ENCODE results near the gene CDH1.
"Not testable (repeated sequence)": the region's sequence is repeated elsewhere in the genome, so short reads cannot be mapped to it uniquely, and the experiment has no call there.

Gene CDH1

GRCh38 chr16:68762996-68763756 lies 26.1 kb downstream of the CDH1 start:
- DNase-seq (ENCODE audit: low read depth), result no peak

- DNase-seq (ENCODE audit: low read depth), result no peak
Measured at GRCh38 chr16:68764862-68765261, 27.8 kb downstream of the CDH1 start.

DNA sequence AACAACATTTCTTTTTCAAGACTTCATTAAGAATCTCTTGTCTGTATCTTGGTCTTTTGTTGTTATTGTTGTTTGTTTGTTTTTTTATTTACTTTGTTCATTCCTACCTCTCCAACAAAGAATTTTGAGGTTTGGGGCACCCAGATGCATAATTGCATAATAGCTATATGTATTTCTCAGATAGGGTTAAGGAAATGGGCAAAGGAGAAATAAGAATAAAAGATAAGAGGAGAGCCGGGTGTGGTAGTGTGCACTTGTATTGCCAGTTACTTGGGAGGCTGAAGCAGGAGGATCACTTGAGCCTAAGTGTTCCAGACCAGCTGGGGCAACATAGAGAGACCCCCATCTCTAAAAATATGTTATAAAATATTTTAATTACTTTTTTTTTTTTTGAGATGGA lies 30.5 kb downstream of the CDH1 start:
- no peak for DNase-seq (ENCODE audit: low read depth)

DNA sequence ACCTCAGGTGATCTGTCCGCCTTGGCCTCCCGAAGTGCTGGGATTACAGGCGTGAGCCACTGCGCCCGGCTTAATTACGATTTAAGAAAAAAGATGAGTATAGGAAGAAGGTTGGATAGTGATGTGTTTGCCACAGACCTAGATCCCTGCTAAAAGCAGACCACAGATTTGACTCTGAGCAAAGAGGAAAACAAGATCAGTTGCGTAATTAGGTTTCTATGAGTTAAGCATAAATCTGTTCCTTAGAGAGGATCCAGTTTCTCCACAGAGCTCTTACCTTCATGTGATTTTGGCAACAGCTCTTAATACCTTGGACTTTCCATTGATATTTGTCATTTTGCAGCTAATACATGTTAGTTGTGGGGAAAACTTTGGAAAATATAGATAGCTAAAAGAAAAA lies 31.1 kb downstream of the CDH1 start:
- DNase-seq (ENCODE audit: low read depth), result no peak

GRCh38 chr16:68768771-68769170 lies 31.7 kb downstream of the CDH1 start:
- no peak for DNase-seq (ENCODE audit: low read depth)

DNA sequence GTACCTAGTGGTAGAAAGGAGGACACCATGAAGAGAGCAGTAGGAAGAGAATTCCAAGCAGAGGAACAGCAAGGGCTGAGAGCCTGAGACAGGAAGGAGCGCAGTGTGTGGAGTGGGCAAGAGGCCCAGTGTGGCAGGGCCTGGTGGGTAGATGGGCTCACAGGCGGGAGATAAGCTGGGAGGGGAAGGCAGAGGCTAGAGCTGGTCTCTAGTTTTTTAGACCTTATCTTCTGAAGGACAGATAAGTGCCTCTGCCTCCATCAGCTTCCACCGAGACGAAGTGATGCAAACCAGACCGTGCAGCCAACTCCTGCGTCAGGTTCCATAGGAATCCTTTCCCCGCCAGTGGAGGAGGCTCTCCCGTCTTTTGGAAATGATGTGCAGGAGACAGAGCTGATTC lies 33.6 kb downstream of the CDH1 start:
- DNase-seq (ENCODE audit: low read depth), result no peak

- DNase-seq (ENCODE audit: low read depth), result no peak
Measured at GRCh38 chr16:68772030-68772681, 35.1 kb downstream of the CDH1 start.

GRCh38 chr16:68772871-68773270 lies 35.8 kb downstream of the CDH1 start:
- DNase-seq (ENCODE audit: low read depth), result no peak

DNA sequence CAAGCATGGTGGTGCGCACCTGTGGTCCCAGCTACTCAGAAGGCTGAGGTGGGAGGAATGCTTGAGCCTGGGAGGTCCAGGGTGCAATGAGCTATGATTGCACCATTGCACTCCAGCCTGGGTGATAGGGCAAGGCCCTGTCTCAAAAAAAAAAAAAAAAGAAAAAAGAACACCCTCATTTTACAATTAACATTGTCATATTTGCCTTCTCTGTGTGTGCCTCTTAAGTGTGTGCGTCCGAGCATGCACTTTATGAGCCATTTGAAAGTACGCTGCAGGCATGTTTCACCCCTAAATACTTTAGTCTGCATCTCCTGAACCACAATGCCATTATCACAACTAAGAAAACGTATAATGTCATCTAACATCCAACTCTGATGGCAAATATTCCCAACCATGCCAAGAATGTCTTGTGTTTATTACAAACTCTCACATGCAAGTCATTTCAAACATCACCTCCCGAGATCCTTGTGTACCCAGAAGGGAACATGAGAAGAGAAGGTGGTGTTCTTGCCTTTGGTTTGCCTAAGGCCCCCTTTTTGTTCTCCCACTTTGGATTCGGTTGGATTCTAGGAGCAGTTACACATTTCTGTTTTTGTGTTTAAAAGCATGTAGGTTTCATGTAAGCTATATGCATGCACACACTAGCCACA lies 38.0 kb downstream of the CDH1 start:
- DNase-seq (ENCODE audit: low read depth), result no peak

DNA sequence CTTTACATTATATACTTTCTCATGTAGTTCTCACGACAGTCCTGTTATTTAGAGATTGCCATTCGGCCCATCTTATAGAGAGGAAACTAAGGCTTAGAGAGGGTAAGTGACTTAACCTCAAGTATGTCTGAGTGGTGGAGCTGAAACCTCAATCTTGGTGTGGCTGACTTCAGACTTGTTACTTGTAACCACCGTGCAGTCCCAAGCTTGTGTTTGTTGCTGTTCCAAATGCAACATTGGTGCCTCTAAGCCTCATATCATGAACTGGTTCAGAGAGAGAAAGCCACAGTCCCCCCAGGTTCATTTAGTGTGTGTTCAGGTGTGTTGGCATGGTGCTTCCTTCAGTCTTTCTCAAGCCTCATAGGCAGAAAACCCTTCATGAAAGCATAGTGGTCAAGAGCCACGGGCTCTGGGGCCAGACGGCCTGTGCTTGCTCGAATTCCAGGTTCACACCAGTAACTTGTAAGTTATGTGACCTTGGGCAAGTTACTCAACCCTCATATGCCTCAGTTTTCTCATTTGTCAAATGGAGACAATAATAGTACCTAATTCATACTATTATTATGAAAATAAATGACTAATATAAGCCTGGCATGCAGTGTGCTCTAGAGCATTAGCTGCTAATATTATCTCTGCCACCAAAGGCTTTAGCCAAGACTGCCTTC lies 39.9 kb downstream of the CDH1 start:
- DNase-seq (ENCODE audit: low read depth), result no peak

DNA sequence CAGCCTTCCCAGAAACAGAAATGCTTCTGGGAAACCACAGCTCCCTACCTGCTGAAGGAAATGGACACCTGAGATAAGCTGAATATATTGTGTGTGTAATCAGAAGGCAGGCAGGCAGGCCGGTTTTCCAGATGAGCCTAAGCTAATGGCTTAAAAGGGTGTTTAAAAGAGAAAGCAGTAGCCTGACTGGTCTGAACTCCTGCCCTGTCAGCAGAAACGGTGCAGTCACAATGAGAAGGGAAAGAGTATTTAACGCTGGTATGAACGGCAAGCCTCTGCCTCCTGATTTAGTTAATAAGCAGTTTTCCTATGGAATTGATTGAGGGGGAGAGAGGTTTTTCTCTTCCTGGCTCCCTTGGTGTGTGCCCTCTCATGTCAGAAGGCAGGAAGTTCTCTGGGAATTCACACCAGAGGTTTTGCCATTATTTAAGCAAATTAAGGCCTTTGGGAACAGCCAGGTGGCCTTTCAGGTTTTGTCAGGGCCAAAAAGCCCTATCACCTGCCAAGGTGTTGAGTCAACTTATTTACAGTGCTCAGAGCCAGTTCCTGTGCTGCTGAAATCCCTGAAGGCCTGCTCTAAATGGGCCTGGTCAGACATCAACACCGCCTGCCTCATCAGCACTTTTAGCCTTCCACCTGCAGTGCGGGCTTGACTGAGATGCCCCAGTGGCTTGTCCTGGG lies 41.6 kb downstream of the CDH1 start:
- no peak for DNase-seq (ENCODE audit: low read depth)

GRCh38 chr16:68779891-68780290 lies 42.8 kb downstream of the CDH1 start:
- DNase-seq (ENCODE audit: low read depth), result no peak

- no peak for DNase-seq (ENCODE audit: low read depth)
Measured at GRCh38 chr16:68781784-68782183, 44.7 kb downstream of the CDH1 start.

GRCh38 chr16:68782198-68783174 lies 45.4 kb downstream of the CDH1 start:
- DNase-seq (ENCODE audit: low read depth), result no peak

DNA sequence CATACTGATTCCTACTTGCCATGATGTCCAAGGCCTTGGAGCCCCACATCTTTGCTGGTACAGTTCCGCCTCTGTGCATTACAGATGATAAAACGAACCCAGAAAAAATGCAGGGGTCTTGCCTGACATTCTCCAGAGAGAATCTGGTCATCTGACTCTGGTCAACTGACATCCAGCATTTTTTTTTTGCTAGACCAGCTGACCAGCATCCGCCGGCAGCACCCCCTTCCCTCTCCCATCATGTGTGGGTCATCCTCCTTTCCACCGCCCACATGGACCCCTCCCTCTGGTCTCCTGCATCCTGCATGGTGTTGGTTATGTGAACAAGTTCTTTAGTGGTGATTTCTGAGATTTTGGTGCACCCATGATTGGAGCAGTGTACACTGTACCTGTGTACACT lies 47.1 kb downstream of the CDH1 start:
- DNase-seq (ENCODE audit: low read depth), result no peak

- DNase-seq (ENCODE audit: low read depth), result no peak
Measured at GRCh38 chr16:68784721-68785120, 47.6 kb downstream of the CDH1 start.

DNA sequence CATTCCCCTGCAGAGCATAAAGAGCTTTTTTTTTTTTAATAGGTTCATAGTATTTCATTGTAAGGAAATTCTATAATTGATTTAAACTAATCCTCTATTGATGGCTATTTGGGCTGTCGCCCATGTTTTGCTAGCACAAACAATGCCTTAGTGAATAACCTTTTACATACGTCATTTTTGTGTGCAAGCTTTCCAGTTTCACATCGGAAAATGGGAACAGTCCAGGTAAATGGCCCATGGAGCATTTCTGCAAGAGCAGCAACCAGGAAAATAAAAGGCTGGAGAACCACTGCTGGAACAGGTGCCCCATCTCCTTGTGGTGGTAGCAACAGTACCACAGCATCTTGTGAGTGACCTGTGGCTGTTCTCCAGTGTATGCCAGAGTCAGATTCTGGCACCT lies 48.6 kb downstream of the CDH1 start:
- no peak for DNase-seq (ENCODE audit: low read depth)

DNA sequence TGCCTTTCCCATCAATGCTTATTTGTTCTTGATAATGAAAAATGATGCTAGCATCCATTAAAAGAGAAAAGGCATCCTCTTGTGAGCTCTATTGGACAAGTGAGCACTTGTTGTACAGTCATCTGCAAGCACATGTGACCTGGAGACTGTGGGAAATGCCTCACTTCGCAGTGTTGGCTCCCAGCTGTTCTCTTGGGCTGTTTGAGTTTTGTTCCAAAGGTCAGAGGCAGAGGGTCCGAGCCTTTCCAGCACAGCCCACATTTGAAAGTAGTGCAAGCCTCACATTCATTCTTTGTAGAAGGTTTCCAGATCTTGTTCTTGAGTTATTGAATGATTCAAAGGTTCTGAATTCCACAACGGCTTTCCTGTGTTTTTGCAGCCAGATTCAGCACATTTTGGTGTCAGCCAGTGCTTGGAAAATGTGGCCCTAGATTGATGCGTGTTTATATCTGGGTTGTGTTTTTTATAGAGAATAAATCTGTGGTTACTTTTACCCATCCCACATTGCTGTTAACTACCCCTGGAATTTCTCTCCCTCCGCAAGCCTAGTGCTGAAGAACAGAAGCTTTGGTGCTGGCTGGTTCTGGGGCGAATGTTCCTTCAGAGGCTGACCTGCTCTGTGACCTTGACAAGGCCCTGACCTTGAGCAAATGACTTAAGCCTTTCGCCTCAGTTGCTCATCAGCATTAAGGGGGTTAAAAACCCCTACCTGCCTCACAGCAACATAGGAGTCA lies 49.8 kb downstream of the CDH1 start:
- DNase-seq (ENCODE audit: low read depth), result no peak

- DNase-seq (ENCODE audit: low read depth), result not testable (repeated sequence)
Measured at GRCh38 chr16:68787419-68787807, 50.3 kb downstream of the CDH1 start.

GRCh38 chr16:68790130-68790761 lies 53.2 kb downstream of the CDH1 start:
- DNase-seq (ENCODE audit: low read depth), result no peak

All from activated T-cell treated with anti-CD3 and anti-CD28 coated beads for 24 hours (primary cell).